HEK293 (cell line): ENCODE results near the gene COPE.

ENCODE experiments used
- KLF10 ChIP-seq: fragments of 450-650 bp; IDR thresholded peaks from 2 replicates; pipeline ENCODE4 v1.5.1; 2018; ENCODE audit warnings: missing biosample characterization, mild to moderate bottlenecking, missing genetic modification characterization
- MYNN ChIP-seq: fragments of 450-650 bp; formaldehyde crosslinking; IDR thresholded peaks from 2 replicates; pipeline ENCODE4 v1.5.1; 2016; ENCODE audit warnings: missing biosample characterization, missing genetic modification characterization, borderline replicate concordance
- ZNF133 ChIP-seq: fragments of 450-650 bp; formaldehyde crosslinking; IDR thresholded peaks from 2 replicates; pipeline ENCODE4 v1.5.1; 2016; ENCODE audit warnings: missing biosample characterization, missing genetic modification characterization
- ZSCAN30 ChIP-seq: fragments of 450-650 bp; IDR thresholded peaks from 2 replicates; pipeline ENCODE4 v1.5.1; 2018; ENCODE audit warnings: missing biosample characterization, mild to moderate bottlenecking, missing genetic modification characterization, moderate library complexity
- TF ChIP-seq, protein P1 (sequence below): fragments of 450-650 bp; formaldehyde crosslinking; IDR thresholded peaks from 2 replicates; pipeline ENCODE4 v1.5.1; 2016; ENCODE audit warnings: missing biosample characterization, missing genetic modification characterization

DNA sequence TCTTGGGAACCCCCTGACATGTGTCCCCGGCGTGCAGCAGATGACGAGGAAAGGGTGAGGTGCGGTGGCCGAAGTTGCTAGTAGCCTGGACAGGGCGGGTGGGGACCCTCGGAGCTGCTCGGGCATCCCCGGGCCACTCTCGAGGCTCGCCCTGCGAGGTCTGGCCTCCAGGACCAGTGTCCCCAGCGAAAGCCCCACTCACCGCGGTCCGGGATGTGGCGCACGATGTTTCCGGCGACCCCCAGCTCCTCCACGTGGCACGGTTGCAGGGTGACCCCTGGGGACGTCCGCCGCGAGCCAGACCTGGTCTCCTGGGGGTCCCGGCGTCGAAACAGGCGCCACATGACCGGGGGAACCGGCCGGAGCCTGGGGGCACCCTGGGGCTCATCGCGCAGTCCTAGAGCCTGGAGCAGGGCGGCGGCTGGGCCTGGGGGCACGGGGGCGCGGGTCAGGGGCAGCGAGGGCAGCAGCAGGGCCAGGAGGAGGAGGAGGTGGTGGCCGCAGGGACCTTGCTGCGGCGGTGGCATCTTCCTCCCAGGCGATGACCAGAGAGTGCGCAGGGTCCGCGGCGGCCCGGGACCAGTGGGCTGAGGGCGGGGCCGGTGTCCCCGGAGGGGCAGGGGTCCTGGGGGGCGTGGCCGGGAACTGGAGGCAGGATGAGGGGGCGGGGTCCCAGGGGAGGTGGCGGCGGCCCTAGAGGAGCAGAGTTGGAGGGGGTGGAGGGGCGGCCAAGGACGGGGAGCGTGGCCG lies 49.2 kb downstream of the COPE start:
- TF ChIP-seq ZSCAN30 (tag by site-specific recombination) (no peak), MYNN (tag by site-specific recombination) (no peak), KLF10 (tag by site-specific recombination) (no peak), ZNF133 (tag by site-specific recombination) (no peak)
- TF ChIP-seq, protein P1, sequence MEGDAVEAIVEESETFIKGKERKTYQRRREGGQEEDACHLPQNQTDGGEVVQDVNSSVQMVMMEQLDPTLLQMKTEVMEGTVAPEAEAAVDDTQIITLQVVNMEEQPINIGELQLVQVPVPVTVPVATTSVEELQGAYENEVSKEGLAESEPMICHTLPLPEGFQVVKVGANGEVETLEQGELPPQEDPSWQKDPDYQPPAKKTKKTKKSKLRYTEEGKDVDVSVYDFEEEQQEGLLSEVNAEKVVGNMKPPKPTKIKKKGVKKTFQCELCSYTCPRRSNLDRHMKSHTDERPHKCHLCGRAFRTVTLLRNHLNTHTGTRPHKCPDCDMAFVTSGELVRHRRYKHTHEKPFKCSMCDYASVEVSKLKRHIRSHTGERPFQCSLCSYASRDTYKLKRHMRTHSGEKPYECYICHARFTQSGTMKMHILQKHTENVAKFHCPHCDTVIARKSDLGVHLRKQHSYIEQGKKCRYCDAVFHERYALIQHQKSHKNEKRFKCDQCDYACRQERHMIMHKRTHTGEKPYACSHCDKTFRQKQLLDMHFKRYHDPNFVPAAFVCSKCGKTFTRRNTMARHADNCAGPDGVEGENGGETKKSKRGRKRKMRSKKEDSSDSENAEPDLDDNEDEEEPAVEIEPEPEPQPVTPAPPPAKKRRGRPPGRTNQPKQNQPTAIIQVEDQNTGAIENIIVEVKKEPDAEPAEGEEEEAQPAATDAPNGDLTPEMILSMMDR (tag by site-specific recombination): no peak
